AG09319 (cell line): ENCODE measurements around the gene ELN.

Source experiments
- DNase-seq: peaks from one replicate; pipeline ENCODE4 v3.0.0-alpha.2; 2010; ENCODE audit warnings: low read depth; ENCODE audit errors: extremely low read depth
- CTCF ChIP-seq: IDR thresholded peaks from 2 replicates; pipeline ENCODE4 v1.5.1; 2011; ENCODE audit warnings: low read depth, mild to moderate bottlenecking, inconsistent platforms, low read length, moderate library complexity

The ELN gene

GRCh38 chr7:74018246-74018895 is 9.6 kb upstream of the ELN start:
- DNase-seq: no peak
- no peak for TF ChIP-seq CTCF

GRCh38 chr7:74019149-74019548 is 8.8 kb upstream of the ELN start:
- no peak for DNase-seq
- TF ChIP-seq CTCF: no peak

DNA sequence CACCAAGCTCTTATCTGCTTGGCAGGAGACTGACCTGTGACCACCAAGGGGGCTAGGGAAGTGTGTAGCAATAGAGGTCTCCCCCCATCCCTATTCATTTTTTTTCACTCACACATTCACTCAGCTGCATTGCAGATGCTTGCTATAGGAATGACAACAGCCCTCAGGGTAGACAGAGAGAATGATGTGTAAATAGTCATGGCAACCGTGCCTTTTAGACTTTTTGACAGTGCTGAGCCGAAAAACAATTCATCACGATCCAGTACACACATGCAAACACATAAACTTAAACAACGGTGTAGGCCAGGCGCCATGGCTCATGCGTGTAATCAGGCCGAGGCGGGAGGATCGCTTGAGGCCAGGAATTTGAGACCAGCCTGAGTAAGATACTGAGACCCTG is 7.6 kb upstream of the ELN start:
- DNase-seq: no peak
- no peak for TF ChIP-seq CTCF

DNA sequence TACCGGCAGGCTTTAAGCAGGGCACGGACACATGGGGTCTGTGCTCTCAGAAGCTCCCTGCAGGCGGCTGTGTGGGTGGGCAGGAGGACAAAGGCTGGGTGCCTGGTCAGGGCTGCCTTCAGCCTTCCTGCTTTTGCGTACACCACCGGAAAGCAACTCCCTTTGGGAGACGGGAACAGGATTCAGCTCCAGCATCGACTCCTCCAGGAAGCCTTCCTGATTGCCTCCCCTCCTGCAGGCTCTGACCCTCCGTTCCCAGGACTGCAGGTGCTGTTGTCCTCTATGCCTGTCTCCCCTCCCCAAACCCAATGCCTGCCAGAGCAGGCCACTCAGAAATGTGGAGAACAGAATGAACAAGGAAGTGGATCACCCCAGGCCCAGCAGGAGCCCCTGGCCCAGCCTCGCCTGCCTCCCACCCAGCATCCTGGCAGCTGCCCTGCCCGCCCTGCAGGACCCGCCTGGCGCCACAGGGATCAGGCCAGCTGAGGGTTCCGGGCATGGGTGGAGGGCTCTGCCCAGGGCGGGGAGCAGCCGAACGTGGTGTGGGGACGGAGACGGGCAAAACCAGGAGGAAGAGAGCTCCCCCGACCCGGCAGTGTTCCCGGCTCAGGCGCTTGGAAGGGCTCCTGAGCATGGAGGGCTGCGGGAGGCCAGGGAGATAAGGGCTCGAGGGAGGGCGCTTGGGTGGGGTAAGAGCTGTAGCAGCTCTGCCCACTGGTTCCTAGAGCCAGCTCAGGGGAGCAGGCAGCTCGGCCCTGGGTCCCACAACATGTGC is 6.2 kb upstream of the ELN start:
- no peak for DNase-seq
- no peak for TF ChIP-seq CTCF

DNA sequence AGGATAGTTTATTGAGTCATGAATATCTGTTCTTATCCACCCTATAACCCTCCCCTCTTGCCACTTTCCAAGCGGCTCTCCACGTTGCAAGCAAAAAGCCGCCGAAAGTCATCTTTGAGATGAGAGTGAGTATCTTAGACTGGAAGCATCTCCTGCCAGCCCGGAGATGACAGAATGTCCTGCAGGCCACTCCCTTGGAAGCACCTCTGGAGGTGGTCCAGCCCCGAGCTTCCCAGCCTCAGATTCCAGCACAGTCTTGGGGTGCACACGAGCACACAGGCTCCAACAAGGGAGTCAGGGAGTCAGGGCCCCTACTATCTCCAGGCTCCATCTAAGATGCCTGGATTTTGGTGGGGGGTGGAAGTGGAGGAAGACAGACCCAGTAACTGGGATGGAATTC is 5.5 kb upstream of the ELN start:
- no peak for TF ChIP-seq CTCF

DNA sequence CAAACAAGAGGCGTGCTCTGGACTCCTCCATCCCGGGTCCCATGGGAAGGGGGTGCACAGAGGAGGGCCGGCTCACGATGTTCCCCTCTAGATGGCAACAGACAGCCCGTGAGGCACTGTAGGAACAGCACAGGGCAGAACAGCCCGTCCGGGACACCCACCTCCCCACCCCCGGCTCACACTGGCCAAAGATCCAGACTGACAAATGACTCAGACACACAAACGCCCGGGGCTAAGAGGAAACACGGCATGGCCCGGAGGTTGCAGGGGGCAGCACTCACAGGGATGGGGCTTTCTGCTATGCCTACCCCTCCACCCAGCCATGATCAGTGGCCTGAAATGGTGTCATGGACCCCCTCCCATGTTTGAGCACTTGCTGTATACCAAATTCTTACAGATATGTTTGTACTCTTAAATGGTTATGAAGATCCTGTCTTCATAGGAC is 4.9 kb upstream of the ELN start:
- peak; percentile 8 for TF ChIP-seq CTCF
- DNase-seq: peak; percentile 25

More for the DNA sequence above, 5.5 kb upstream of the ELN start:
- DNase-seq: no peak

- no peak for DNase-seq
- no peak for TF ChIP-seq CTCF
Measured at GRCh38 chr7:74023786-74024185, 4.2 kb upstream of the ELN start.
